ENCODE data around the gene FTHL17.

The FTHL17 gene

GRCh38 chrX:31036895-31037294 is 34.9 kb downstream of the FTHL17 start:
- no peak for DNase-seq

GRCh38 chrX:31027351-31027750 is 44.5 kb downstream of the FTHL17 start:
- no peak for DNase-seq

GRCh38 chrX:31024866-31025265 is 47.0 kb downstream of the FTHL17 start:
- DNase-seq = no peak

GRCh38 chrX:31021537-31021936 is 50.3 kb downstream of the FTHL17 start:
- no peak for DNase-seq
